Endometrial microvascular endothelial cells (primary cell): ENCODE data around the gene GJB6. TPM values are rescaled to one million over a fixed set of nuclear protein-coding genes. Genes with fewer than 3 reads are reported as not detected.

Source experiments
- in situ Hi-C: cut with HindIII; loops from 2 replicates; pipeline ENCODE4 v1.10.0; 2017; ENCODE audit warnings: low sequenced_read_pairs, low pct_unique_long_range_greater_than_20kb; ENCODE audit errors: inconsistent ontology term
- total RNA-seq: library from RNA; depleted of rRNA; stranded (reverse); fragments of >200 nt; gene quantifications from one replicate; pipeline ENCODE4 v1.2.3, GENCODE V29; 2015; ENCODE audit errors: inconsistent ontology term

The GJB6 gene
- total RNA-seq, 1 donor from 2014 or later, result not detected

GRCh38 chr13:20230913-20231838, 943 bp downstream of the GJB6 start:
- in situ Hi-C loops, result no loop called here

DNA sequence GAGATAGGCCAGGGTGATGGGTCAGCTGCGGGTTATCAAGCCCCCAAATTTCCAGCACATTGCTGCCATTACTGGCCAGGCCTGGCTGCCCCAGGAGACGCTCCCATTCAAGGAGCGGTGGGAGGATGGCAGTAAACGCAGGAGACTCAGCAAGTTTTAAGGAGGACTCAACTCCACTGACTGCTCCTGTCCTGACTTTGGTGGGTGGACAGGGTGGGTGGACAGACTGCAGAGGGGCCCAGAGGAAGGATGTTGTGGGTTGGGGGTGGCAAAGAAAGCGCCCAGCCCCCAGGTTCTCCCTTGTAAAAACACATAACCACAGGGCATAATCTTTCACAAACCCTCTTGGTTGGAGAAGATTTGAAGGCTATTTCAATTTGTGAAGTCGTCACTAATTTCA, 4.4 kb downstream of the GJB6 start:
- in situ Hi-C loops, result no loop called here

DNA sequence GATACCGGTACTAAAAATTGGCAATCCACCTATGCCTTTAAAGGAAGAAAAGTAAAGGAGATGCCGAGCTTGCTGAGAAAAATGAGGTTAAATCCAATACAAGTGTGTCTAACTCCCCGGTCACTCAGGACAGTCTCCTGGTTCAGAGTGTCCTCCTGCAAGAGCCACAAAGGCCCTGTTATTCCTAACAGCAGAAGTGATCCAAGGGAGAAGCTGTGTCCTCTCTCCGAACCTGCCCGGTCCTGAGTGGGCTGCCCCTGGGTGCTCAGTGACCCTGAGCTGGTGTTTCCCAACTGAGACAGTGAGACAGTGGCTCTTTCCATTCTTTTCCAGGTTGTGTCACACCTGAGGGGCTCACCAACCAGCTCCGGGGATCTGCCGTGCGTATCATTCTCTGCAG, 4.8 kb downstream of the GJB6 start:
- in situ Hi-C loops, result no loop called here

- in situ Hi-C loops, result no loop called here
Measured at GRCh38 chr13:20222553-20222952, 9.6 kb downstream of the GJB6 start.

GRCh38 chr13:20221772-20222171, 10.3 kb downstream of the GJB6 start:
- in situ Hi-C loops, result no loop called here

- in situ Hi-C loops, result no loop called here
Measured at GRCh38 chr13:20219577-20219976, 12.5 kb downstream of the GJB6 start.

- in situ Hi-C loops, result no loop called here
Measured at GRCh38 chr13:20217168-20217567, 15.0 kb downstream of the GJB6 start.

DNA sequence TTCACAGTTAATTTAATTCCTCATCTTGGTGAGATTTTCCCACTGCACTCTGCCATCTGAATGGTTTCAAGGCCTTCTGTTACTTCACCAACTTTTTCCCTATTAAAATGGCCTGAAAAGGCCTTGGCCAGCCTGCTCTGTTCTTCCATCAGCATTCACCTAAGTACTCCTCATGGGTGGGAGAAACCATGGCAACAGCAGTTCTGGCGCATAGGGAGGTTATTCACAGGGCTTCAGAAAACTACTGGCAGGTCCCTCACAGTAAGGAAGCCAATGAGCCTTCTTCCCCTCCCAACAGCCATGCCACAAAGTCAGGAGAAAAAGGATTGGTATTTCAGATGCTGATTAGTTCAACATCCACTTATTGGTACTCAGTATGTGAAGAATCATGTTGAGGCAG, 22.2 kb downstream of the GJB6 start:
- in situ Hi-C loops, result no loop called here

DNA sequence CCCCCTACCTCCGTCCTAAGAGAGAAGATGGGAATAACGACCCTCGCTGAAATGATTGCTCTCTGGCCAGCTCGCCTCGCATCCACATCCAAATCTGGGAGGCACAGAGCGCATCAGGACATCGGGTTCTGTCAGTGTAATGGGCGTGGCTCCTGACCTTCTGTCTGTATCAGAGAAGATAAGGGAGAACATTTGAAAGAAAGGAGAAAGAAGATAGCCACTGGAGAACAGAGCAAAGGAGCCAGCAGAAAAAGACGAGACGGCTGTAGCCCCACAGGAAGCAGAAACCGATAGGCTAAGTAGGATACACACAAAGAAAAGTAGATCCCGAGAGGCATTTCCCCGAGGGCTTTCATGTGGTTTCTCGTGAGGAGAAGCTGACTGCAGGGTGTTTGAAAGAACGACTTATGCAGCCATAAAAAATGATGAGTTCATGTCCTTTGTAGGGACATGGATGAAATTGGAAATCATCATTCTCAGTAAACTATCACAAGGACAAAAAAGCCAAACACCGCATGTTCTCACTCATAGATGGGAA, 25.4 kb downstream of the GJB6 start:
- in situ Hi-C loops, result no loop called here

GRCh38 chr13:20206065-20206697, 25.9 kb downstream of the GJB6 start:
- in situ Hi-C loops, result no loop called here

DNA sequence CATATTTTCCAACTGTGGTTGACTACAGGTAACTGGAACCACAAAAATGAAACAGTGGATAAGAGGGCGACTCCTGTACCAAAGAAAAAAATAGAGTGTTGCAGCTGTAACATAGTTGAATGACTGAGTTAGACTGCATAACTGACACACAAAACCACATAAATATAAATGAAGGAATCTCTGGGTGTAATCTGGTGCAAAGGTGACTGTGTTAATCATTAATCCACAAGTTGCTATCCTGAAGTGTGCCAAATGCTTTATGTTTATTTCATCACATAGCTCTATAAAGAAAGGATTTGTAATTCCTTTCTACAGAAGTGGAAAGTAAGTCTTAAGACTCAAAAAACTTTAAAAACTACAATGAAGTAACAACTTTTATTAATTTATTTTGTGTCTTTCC, 33.3 kb downstream of the GJB6 start:
- in situ Hi-C loops, result loop anchor here (10.0 kb wide), 1 partner anchor 286 kb away; no protein-coding TSS in a partner anchor

- in situ Hi-C loops, result loop anchor here (10.0 kb wide), 1 partner anchor 287 kb away; no protein-coding TSS in a partner anchor
Measured at GRCh38 chr13:20197361-20197834, 34.7 kb downstream of the GJB6 start.

GRCh38 chr13:20195801-20196200, 36.3 kb downstream of the GJB6 start:
- in situ Hi-C loops, result loop anchor here (10.0 kb wide), 1 partner anchor 289 kb away; no protein-coding TSS in a partner anchor

- in situ Hi-C loops, result loop anchor here (10.0 kb wide), 1 partner anchor 291 kb away; no protein-coding TSS in a partner anchor
Measured at GRCh38 chr13:20193907-20194631, 38.0 kb downstream of the GJB6 start.

GRCh38 chr13:20193162-20193906, 38.8 kb downstream of the GJB6 start:
- in situ Hi-C loops, result loop anchor here (10.0 kb wide), 1 partner anchor 291 kb away; no protein-coding TSS in a partner anchor

- in situ Hi-C loops, result loop anchor here (10.0 kb wide), 1 partner anchor 292 kb away; no protein-coding TSS in a partner anchor
Measured at GRCh38 chr13:20192836-20193161, 39.3 kb downstream of the GJB6 start, which contains the start of gene GJB2. GJB2 (minus strand) TSS chr13:20192938; CDS start chr13:20189581, 3,357 bp downstream.

DNA sequence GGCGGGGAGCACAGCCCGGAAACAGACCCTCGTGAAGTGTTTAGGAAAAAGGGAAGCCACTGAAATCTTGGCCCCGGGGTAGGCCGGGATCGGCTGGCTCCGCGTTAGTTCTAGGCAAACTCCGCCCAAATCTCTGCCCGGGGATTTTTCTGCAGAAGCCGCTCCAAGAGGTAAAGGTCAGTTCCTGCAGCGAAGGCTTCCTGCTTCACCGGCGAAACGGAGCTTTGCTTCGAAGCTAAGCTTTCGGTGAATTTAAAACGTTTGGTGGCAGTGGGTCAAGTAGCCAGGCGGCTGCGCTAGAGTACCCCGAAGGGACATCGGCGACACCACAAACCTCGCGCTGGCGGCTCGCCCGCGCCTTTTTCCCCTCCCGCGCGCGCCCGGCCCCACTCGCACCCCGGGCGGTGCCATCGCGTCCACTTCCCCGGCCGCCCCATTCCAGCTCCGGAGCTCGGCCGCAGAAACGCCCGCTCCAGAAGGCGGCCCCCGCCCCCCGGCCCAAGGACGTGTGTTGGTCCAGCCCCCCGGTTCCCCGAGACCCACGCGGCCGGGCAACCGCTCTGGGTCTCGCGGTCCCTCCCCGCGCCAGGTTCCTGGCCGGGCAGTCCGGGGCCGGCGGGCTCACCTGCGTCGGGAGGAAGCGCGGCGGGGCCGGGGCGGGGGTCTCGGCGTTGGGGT, 39.8 kb downstream of the GJB6 start:
- in situ Hi-C loops, result loop anchor here (10.0 kb wide), 1 partner anchor 293 kb away; no protein-coding TSS in a partner anchor
